Body of pancreas (tissue), 4 donors: Measurements from ENCODE around the gene WNT9A. TPM values are rescaled to one million over a fixed set of nuclear protein-coding genes. Genes with fewer than 3 reads are reported as not detected.
A peak's percentile ranks its signal among the peaks of the same experiment; 100 is the strongest.

ENCODE experiments used
- ATAC-seq: fragments of 150-250 bp; one replicate; pipeline ENCODE4 v1.9.1; 2016
- DNase-seq, 4 donors: peaks; one replicate each; pipeline ENCODE4 v3.0.0-alpha.2; 2019
- H3K27ac ChIP-seq, 4 donors: fragments of 200-600 bp; sonication (generic); 1 replicate in 3 of 4; 2 replicates in 1 of 4; pipeline versions ENCODE4 v1.5.1 to v1.6.1; 2016 to 2019; ENCODE audit warnings: mild to moderate bottlenecking in 1 of 4, mixed read lengths in 1 of 4, moderate library complexity in 1 of 4
- H3K27me3 ChIP-seq, 2 donors: fragments of 200-600 bp; sonication (generic); one replicate each; pipeline ENCODE4 v1.6.0; 2016; ENCODE audit warnings: mild to moderate bottlenecking in 1 of 2
- H3K36me3 ChIP-seq, 2 donors: fragments of 200-600 bp; sonication (generic); replicated peaks in 1 of 2; 2 replicates each; pipeline ENCODE4 v1.5.1; 2016; ENCODE audit warnings: low read depth in 2 of 2; ENCODE audit not compliant: insufficient read depth in 1 of 2
- H3K4me1 ChIP-seq: fragments of 200-600 bp; sonication (generic); one replicate; pipeline ENCODE4 v1.6.0; 2016
- H3K4me3 ChIP-seq, 2 donors: fragments of 200-600 bp; sonication (generic); 1 replicate in 1 of 2; 2 replicates in 1 of 2; pipeline ENCODE4 v1.5.1; 2016 to 2019
- H3K9me3 ChIP-seq, 3 donors: fragments of 200-600 bp; sonication (generic); 1 replicate in 2 of 3; 2 replicates in 1 of 3; pipeline ENCODE4 v1.5.1; 2016
- CTCF ChIP-seq, 7 experiments: fragments of 450-650 bp in 4 of 7; fragments of 200-600 bp in 3 of 7; sonication (generic) in 3 of 7; IDR thresholded peaks; one replicate each; pipeline ENCODE4 v1.5.1; 2016 to 2019; ENCODE audit warnings: antibody characterized with exemption in 7 of 7
- POLR2A ChIP-seq, 3 donors: fragments of 450-650 bp; IDR thresholded peaks; one replicate each; pipeline ENCODE4 v1.6.1; 2016; ENCODE audit warnings: antibody characterized with exemption in 3 of 3, mild to moderate bottlenecking in 2 of 3
- WGBS, 2 donors: methylation state at CpG; one replicate each; pipeline ENCODE4 v1.1.5; 2017; 5-methylcytosine and 5-hydroxymethylcytosine counted together
- intact Hi-C: fragments of 100-400 bp; cut with DNase I; formaldehyde crosslinking; loops from one replicate; pipeline ENCODE4 v1.15.1; 2023
- total RNA-seq, 2 donors: library from RNA; depleted of rRNA; stranded (reverse); fragments of >200 nt; gene quantifications; one replicate each; pipeline ENCODE4 v1.1.0, GENCODE V29; 2016

The WNT9A gene
- total RNA-seq, 2 donors from 2014 or later: 0.66 to 2.1 TPM

- no peak overlapping the region for H3K4me3 ChIP-seq
- H3K27me3 ChIP-seq: no peaks in the 10 kb centered on the region
- H3K27ac ChIP-seq: no peak overlapping the region
- DNase-seq (peak in 3 of 4 donors; percentile 4 to 7 (median 5)), ATAC-seq (no peak)
- H3K36me3 ChIP-seq: no peaks in the 10 kb centered on the region
- TF ChIP-seq CTCF (IDR thresholded peaks at IDR 0.05) (no peak), POLR2A (IDR thresholded peaks at IDR 0.05) (no peak)
- WGBS, 2 donors: 81 to 93% methylated on average over 5 to 18 of the region's 19 CpGs
- no peaks in the 10 kb centered on the region for H3K9me3 ChIP-seq
- H3K4me1 ChIP-seq: peaks cover 17% of the 10 kb centered on the region
- intact Hi-C loops: no loop called here
Measured at GRCh38 chr1:227891223-227891954, 56.3 kb downstream of the WNT9A start.

DNA sequence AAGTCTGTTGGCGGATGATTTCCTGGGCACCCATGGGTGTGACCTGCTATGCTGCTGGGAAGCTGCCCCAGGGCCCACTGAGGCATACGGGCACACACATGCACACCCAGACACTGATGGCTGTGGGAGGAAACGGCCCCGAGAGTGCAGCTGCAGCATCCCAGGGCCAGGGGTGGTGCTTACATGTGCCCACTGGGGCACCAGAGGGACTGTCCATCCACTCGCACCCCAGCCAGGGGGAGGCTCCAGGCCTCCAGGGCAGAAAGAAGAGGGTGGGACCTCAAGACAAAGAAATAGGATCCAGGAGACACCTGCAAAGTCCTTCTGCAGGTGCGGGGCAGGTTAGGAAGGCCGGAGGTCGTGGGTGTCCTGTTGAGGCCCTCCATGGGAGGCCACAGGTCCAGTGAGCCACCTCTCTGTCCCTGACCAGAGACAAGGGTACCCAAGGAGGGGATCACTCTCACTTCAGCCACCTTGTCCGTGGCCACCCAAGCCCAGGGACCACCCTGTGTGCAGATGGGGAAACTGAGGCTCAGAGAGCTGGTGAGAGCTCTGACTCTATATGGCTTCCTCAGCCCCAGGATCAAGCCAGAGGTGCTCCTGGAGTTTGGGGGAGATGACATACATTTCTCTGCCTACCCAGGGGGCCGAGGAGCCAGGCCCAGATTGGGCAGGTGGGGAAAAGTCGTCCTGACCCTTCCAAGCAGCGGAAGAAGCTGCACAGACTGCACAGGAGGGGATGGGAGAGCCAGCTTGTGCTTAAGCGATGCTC is 57.1 kb downstream of the WNT9A start:
- Histone ChIP-seq H3K27ac (no peak overlapping the region), H3K4me1 (peaks cover 13% of the 10 kb centered on the region), H3K36me3 (no peaks in the 10 kb centered on the region), H3K4me3 (no peak overlapping the region), H3K27me3 (no peaks in the 10 kb centered on the region), H3K9me3 (no peaks in the 10 kb centered on the region)
- intact Hi-C loops: no loop called here
- 90% methylated on average over 6 to 12 of the region's 13 CpGs for WGBS, 2 donors
- peak in 1 of 4 donors; percentile 5 for DNase-seq
- no peak for TF ChIP-seq POLR2A (IDR thresholded peaks at IDR 0.05)
- no peak for TF ChIP-seq CTCF (IDR thresholded peaks at IDR 0.05)
- ATAC-seq: no peak

GRCh38 chr1:227889863-227890405 is 57.8 kb downstream of the WNT9A start:
- no peak overlapping the region for H3K4me3 ChIP-seq
- H3K9me3 ChIP-seq: no peaks in the 10 kb centered on the region
- TF ChIP-seq POLR2A (IDR thresholded peaks at IDR 0.05) (no peak), CTCF (IDR thresholded peaks at IDR 0.05) (no peak)
- no peak overlapping the region for H3K27ac ChIP-seq
- H3K4me1 ChIP-seq: peaks cover 13% of the 10 kb centered on the region
- no peaks in the 10 kb centered on the region for H3K36me3 ChIP-seq
- no peaks in the 10 kb centered on the region for H3K27me3 ChIP-seq
- intact Hi-C loops: no loop called here
- no peak for ATAC-seq
- 84 to 91% methylated on average over 6 to 12 of the region's 13 CpGs for WGBS, 2 donors
- DNase-seq: peak in 1 of 4 donors; percentile 3

DNA sequence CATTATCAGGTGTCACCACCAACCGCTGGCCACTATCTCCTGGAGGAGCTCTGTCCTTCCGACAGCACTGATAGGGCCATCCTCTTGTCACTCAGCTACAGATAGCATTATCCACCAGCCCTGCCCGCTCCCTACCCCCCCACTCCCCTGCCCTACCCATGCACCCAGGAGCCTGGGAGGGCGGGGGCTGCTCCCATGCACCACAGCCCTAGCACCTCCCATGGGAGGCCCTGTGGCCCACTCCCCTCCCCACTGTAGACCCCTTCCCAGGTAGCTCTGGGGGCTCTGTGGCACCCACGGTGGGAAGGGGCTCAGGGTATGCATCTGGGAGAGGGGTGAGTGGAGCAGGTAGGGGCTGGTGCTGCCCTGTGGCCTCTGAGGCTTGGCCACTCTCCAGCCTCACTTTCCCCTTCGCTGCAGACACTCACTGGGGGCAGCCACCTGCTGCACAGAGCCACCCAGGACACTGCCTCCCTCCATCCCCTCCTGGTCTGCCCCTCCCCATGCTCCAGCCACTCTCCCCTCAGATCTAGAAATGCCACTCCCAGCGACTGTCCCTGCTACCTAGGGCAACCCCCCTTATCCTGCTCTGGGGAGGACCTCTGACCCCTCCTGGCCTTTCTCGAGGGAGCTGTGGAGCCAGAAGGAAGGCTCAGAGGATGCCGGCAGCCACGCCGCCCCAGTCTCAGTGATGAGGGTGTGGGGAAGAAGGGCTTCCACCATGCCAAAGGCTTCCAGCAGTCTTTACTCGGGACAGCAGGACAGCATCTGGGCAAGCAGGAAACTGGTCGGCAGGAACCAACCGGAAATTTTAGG is 58.5 kb downstream of the WNT9A start:
- Histone ChIP-seq H3K27ac (no peak overlapping the region), H3K9me3 (no peaks in the 10 kb centered on the region), H3K27me3 (no peaks in the 10 kb centered on the region), H3K4me3 (no peak overlapping the region), H3K36me3 (no peaks in the 10 kb centered on the region), H3K4me1 (peaks cover 13% of the 10 kb centered on the region)
- 75 to 79% methylated on average over 9 to 13 of the region's 14 CpGs for WGBS, 2 donors
- no peak for ATAC-seq
- DNase-seq: peak in 3 of 4 donors; percentile 4 to 9 (median 8)
- TF ChIP-seq POLR2A (IDR thresholded peaks at IDR 0.05) (no peak), CTCF (IDR thresholded peaks at IDR 0.05) (no peak)
- intact Hi-C loops: no loop called here
